Measurements from ENCODE around the gene NANOGP8.

- no peak for TF ChIP-seq CTCF (IDR thresholded peaks at IDR 0.05; ENCODE audit: low read depth, low read length)
- no peak for TF ChIP-seq EZH2phosphoT487 (IDR thresholded peaks at IDR 0.05; ENCODE audit: low read depth)
These were observed 36.7 kb upstream of the NANOGP8 start for GRCh38 chr15:35121611-35122359.

Measured in OCI-LY3 (cell line).